ENCODE data around the gene SLC22A2. TPM values are rescaled to one million over a fixed set of nuclear protein-coding genes. Genes with fewer than 3 reads are reported as not detected.

SLC22A2 gene
- total RNA-seq, 1 donor from 2014 or later = not detected

GRCh38 chr6:160279850-160280249 lies 21.2 kb upstream of the SLC22A2 start:
- H3K4me3 Mint-ChIP-seq = no peak overlapping the region
- Histone ChIP-seq H4K20me1 (ENCODE audit: low read depth) (no peaks in the 10 kb centered on the region), H3K9ac (no peak overlapping the region), H3K9me3 (ENCODE audit: low read depth) (peaks cover 6% of the 10 kb centered on the region), H3K36me3 (no peaks in the 10 kb centered on the region), H3K27me3 (no peaks in the 10 kb centered on the region), H3K4me2 (no peak overlapping the region), H3F3A (ENCODE audit: low read depth) (no peaks in the 10 kb centered on the region), H3K27ac (no peak overlapping the region), H3K79me2 (ENCODE audit: low read depth) (no peaks in the 10 kb centered on the region), H3K4me3 (no peak overlapping the region), H2AFZ (replicated peaks) (no peak overlapping the region), H3K4me1 (no peaks in the 10 kb centered on the region)
- TF ChIP-seq EZH2phosphoT487 (IDR thresholded peaks at IDR 0.05) = no peak
- TF ChIP-seq EZH2 (IDR thresholded peaks at IDR 0.05) = no peak
- no peak for TF ChIP-seq CTCF (IDR thresholded peaks at IDR 0.05)
- no peaks in the 10 kb centered on the region for H3K9me3 Mint-ChIP-seq
- no peak for DNase-seq (ENCODE audit: low spot score)
- no peaks in the 10 kb centered on the region for H3K4me1 Mint-ChIP-seq
- H3K36me3 Mint-ChIP-seq = no peaks in the 10 kb centered on the region
- peaks cover 4% of the 10 kb centered on the region for H3K27me3 Mint-ChIP-seq (ENCODE audit: insufficient read depth, low read depth)
- no peak overlapping the region for H3K27ac Mint-ChIP-seq

GRCh38 chr6:160278786-160279310 lies 20.2 kb upstream of the SLC22A2 start:
- Histone ChIP-seq H3K79me2 (ENCODE audit: low read depth) (no peaks in the 10 kb centered on the region), H4K20me1 (ENCODE audit: low read depth) (no peaks in the 10 kb centered on the region), H3K9me3 (ENCODE audit: low read depth) (no peaks in the 10 kb centered on the region), H3K4me3 (no peak overlapping the region), H3F3A (ENCODE audit: low read depth) (no peaks in the 10 kb centered on the region), H3K27me3 (no peaks in the 10 kb centered on the region), H3K36me3 (no peaks in the 10 kb centered on the region), H3K4me2 (no peak overlapping the region), H2AFZ (replicated peaks) (no peak overlapping the region), H3K4me1 (no peaks in the 10 kb centered on the region), H3K9ac (no peak overlapping the region), H3K27ac (no peak overlapping the region)
- Mint-ChIP-seq H3K9me3 (no peaks in the 10 kb centered on the region), H3K4me3 (no peak overlapping the region), H3K27me3 (ENCODE audit: insufficient read depth, low read depth) (peaks cover 4% of the 10 kb centered on the region), H3K36me3 (no peaks in the 10 kb centered on the region), H3K27ac (no peak overlapping the region), H3K4me1 (no peaks in the 10 kb centered on the region)
- no peak for DNase-seq (ENCODE audit: low spot score)
- TF ChIP-seq EZH2 (IDR thresholded peaks at IDR 0.05) = no peak
- no peak for TF ChIP-seq EZH2phosphoT487 (IDR thresholded peaks at IDR 0.05)
- no peak for TF ChIP-seq CTCF (IDR thresholded peaks at IDR 0.05)

GRCh38 chr6:160278311-160278710 lies 19.7 kb upstream of the SLC22A2 start:
- H2AFZ ChIP-seq (replicated peaks) = no peak overlapping the region
- no peaks in the 10 kb centered on the region for H3K4me1 ChIP-seq
- H3K36me3 ChIP-seq = no peaks in the 10 kb centered on the region
- no peak overlapping the region for H3K4me3 ChIP-seq
- H3K27ac ChIP-seq = no peak overlapping the region
- H3K4me2 ChIP-seq = no peak overlapping the region
- Mint-ChIP-seq H3K4me1 (no peaks in the 10 kb centered on the region), H3K9me3 (no peaks in the 10 kb centered on the region), H3K36me3 (no peaks in the 10 kb centered on the region), H3K27me3 (ENCODE audit: insufficient read depth, low read depth) (peaks cover 4% of the 10 kb centered on the region), H3K4me3 (no peak overlapping the region), H3K27ac (no peak overlapping the region)
- H3K79me2 ChIP-seq (ENCODE audit: low read depth) = no peaks in the 10 kb centered on the region
- no peaks in the 10 kb centered on the region for H4K20me1 ChIP-seq (ENCODE audit: low read depth)
- no peaks in the 10 kb centered on the region for H3K27me3 ChIP-seq
- H3K9ac ChIP-seq = no peak overlapping the region
- DNase-seq (ENCODE audit: low spot score) = no peak
- TF ChIP-seq EZH2phosphoT487 (IDR thresholded peaks at IDR 0.05) = no peak
- no peak for TF ChIP-seq CTCF (IDR thresholded peaks at IDR 0.05)
- no peak for TF ChIP-seq EZH2 (IDR thresholded peaks at IDR 0.05)
- no peaks in the 10 kb centered on the region for H3F3A ChIP-seq (ENCODE audit: low read depth)
- H3K9me3 ChIP-seq (ENCODE audit: low read depth) = no peaks in the 10 kb centered on the region
